Renal cortical epithelial cell (primary cell): ENCODE results near the gene MVB12B. TPM values are rescaled to one million over a fixed set of nuclear protein-coding genes. Genes with fewer than 3 reads are reported as not detected.

ENCODE experiments used
- DNase-seq: peaks from one replicate; pipeline ENCODE4 v3.0.0-alpha.2; 2011; ENCODE audit warnings: low read depth
- total RNA-seq: library from RNA; depleted of rRNA; stranded (reverse); fragments of >200 nt; gene quantifications from 2 replicates; pipeline ENCODE4 v1.2.3, GENCODE V29; 2014

Gene MVB12B
- total RNA-seq, 1 donor from 2014 or later: 5.3 TPM

- DNase-seq: no peak
Observed at GRCh38 chr9:126303488-126303887, 23.1 kb upstream of the MVB12B start.

GRCh38 chr9:126304207-126304970 lies 22.2 kb upstream of the MVB12B start:
- DNase-seq: no peak

GRCh38 chr9:126304971-126305320 lies 21.7 kb upstream of the MVB12B start:
- peak; percentile 1 for DNase-seq

GRCh38 chr9:126306071-126306647 lies 20.5 kb upstream of the MVB12B start:
- DNase-seq: no peak

GRCh38 chr9:126307322-126308061 lies 19.1 kb upstream of the MVB12B start:
- DNase-seq: no peak

- DNase-seq: no peak
Observed at GRCh38 chr9:126309427-126310189, 17.0 kb upstream of the MVB12B start.

- no peak for DNase-seq
Observed at GRCh38 chr9:126312584-126313551, 13.8 kb upstream of the MVB12B start.

GRCh38 chr9:126316085-126316655 lies 10.5 kb upstream of the MVB12B start:
- DNase-seq: no peak

- peak; percentile 3 for DNase-seq
Observed at GRCh38 chr9:126317513-126317912, 9.1 kb upstream of the MVB12B start.

- no peak for DNase-seq
Observed at GRCh38 chr9:126318858-126319257, 7.8 kb upstream of the MVB12B start.

GRCh38 chr9:126319671-126320070 lies 7.0 kb upstream of the MVB12B start:
- no peak for DNase-seq

GRCh38 chr9:126320158-126320922 lies 6.3 kb upstream of the MVB12B start:
- DNase-seq: no peak

- DNase-seq: no peak
Observed at GRCh38 chr9:126321742-126322141, 4.9 kb upstream of the MVB12B start.

GRCh38 chr9:126325821-126326220 lies 808 bp upstream of the MVB12B start:
- no peak for DNase-seq

- DNase-seq: no peak
Observed at GRCh38 chr9:126327006-126327713, 531 bp downstream of the MVB12B start.

- no peak for DNase-seq
Observed at GRCh38 chr9:126327714-126328185, 1.1 kb downstream of the MVB12B start.

- DNase-seq: no peak
Observed at GRCh38 chr9:126328407-126328806, 1.8 kb downstream of the MVB12B start.

- DNase-seq: no peak
Observed at GRCh38 chr9:126329476-126330275, 3.0 kb downstream of the MVB12B start.
